OCI-LY7 (cell line): Measurements from ENCODE around the gene SEMG1.

Source experiments
- CTCF ChIP-seq: fragments of 200-600 bp; sonication (generic); conservative IDR thresholded peaks from 2 replicates; pipeline ENCODE4 v1.5.1; 2014; ENCODE audit warnings: mild to moderate bottlenecking, antibody characterized with exemption, low read length, moderate library complexity, mixed read lengths
- EZH2phosphoT487 ChIP-seq: fragments of 200-600 bp; sonication (generic); IDR thresholded peaks from 2 replicates; pipeline ENCODE4 v1.6.1; 2018; ENCODE audit warnings: low read depth, borderline replicate concordance, mild to moderate bottlenecking, mixed run types, antibody characterized with exemption, low read length, moderate library complexity, mixed read lengths

GRCh38 chr20:45218124-45218523, 11.3 kb downstream of the SEMG1 start:
- no peak for TF ChIP-seq CTCF
- TF ChIP-seq EZH2phosphoT487 = no peak
